Measurements from ENCODE around the gene TUBGCP3. TPM values are rescaled to one million over a fixed set of nuclear protein-coding genes. Genes with fewer than 3 reads are reported as not detected.
A peak's percentile ranks its signal among the peaks of the same experiment; 100 is the strongest.

Gene TUBGCP3
- total RNA-seq, 1 donor from 2014 or later = 29.6 TPM

DNA sequence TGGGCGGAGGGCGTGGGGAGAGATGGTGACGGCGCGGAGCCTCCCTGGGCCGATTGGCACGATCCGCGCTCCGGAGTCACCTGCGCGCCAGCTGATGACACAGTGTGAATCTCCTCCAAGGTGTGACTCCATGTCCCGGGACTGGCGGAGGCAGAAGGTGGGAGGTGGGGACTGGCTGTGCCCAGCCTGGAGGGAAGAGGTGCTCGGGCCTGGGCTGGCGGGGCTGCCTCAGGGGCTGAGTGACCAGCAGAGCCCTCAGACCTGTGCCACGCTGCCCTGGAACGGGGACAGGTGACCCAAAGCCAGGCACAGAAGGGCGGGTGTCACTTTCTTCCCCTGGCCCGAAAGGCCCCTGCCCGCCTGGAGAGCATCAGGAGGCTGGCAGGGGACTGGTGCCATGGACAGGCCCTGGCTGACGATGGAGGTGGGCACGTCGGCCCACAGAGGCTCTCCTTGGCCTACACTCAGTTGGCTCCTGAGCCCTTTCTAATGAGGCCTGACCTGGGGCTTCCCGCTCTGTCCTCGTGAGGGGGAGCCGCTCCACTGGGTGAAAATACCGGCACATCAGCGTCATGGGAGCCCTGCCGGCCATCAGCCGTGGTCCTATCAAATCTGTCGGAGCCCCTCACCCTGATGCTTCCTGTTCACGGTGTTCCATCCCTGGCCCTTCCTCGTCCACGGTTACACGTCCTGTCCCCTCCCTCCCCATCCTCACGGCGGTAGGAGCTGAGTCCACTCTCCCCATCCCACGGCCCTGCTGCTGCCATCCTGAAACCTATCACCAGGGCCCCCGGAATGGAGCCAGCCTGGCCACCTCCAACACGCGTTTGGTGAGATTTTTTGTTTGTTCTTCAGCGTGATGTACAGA, 136.2 kb downstream of the TUBGCP3 start:
- DNase-seq = no peak

DNA sequence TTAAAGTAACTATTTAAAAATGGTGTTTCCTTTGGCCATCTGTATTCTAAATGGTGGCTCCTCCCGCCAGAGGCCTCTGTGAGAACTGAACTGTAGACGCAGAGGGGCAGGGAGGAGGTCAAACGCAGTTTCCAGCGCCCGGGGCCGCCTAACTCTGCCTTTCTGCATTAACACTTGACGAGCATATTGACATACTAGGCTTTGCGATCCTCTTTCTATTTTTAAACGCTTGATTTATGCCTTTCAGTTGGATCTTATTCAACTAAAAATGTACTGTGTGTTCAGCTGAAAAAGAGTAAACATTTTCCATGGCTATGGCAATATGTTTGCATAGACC, 137.1 kb downstream of the TUBGCP3 start:
- DNase-seq = no peak

DNA sequence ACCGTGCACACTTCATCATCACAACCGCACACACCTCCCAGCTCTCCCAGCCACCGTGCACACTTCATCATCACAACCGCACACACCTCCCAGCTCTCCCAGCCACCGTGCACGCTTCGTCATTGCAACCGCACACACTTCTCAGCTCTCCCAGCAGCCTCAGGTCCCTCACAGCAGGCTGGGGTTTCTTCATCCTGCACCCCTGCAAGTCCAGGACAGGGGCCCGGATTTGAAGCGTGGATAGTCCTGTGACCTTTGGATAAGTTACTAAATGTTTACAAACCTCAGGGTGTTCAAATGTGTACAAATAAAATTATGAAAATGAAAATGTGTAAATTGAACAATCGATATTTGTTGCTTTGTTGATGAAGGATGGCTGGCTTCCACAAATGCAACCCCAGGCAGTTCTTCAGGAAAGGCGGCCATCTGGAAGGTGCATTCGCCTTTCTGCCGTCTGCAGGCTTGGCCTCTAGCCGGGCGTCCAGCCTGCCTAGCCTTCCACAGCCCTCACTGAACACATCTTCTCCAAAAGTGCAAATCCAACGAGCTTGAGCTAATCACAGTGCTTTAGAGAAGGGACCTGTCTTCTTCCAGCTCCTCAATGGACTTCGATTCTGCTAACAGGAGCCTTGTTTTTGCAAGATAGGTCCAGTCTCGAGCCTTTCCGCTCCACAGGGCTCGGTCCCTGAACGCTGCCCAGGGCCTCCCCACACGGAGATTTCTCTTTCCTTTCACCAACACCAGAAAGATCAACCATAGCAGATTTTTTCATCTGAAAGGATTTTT, 137.6 kb downstream of the TUBGCP3 start:
- no peak for DNase-seq

DNA sequence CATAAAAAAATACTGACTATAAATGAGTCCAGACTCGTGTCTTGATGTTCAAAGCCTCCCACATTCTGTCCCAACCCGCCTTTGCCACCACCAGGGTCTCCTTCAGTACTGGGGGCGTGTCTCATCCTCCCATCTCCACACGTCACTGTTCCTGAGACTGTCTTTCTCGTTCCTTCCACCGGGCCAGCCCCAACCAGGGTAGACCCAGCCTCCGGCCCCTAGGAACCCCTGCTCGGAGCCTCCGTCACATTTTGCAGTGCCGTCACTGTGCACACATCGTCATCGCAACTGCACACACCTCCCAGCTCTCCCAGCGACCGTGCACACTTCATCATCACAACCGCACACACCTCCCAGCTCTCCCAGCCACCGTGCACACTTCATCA, 138.4 kb downstream of the TUBGCP3 start:
- no peak for DNase-seq

DNA sequence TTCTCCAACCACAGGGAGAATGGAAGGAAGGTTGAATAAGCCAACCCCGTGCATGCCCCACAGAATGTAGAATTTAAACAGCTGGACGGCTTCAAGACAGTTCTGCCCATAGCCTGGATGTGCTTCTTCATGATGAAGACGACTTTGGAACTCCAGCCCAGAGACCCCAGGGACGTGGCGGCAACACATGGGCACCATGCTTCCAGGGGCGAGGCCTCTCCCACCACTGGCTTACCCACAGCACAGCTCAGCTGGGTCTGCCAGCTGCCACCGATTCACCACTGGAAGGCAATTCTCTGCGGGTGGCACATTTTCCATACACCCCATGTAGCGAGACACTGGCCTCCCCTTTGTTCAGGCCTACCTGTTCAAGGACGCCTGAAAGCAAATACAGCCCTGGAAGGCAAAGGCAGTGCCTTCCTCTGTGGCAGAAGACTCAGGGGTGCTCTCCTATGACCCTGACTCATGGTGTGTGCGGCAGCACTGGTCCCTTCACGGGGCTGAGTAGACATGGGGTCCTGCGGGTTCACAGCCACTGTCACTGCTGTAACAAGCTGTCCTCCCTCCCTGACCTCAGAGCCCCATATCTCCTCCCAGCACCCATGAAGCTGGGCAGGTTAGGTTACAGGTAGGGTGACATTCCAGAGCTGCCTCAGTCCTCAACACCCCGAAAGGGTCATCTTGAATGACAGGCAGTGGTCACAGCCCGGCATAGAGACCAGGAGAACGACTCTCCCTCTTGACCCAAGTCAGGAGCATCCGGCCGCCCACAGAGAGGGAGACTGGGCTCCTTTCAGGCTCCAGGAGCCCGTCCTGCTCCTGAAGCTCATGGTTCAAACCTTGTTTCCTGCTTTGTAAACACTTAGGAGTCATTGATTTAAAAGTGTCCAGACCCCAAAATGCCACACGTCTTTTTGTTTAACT, 139.1 kb downstream of the TUBGCP3 start:
- no peak for DNase-seq

DNA sequence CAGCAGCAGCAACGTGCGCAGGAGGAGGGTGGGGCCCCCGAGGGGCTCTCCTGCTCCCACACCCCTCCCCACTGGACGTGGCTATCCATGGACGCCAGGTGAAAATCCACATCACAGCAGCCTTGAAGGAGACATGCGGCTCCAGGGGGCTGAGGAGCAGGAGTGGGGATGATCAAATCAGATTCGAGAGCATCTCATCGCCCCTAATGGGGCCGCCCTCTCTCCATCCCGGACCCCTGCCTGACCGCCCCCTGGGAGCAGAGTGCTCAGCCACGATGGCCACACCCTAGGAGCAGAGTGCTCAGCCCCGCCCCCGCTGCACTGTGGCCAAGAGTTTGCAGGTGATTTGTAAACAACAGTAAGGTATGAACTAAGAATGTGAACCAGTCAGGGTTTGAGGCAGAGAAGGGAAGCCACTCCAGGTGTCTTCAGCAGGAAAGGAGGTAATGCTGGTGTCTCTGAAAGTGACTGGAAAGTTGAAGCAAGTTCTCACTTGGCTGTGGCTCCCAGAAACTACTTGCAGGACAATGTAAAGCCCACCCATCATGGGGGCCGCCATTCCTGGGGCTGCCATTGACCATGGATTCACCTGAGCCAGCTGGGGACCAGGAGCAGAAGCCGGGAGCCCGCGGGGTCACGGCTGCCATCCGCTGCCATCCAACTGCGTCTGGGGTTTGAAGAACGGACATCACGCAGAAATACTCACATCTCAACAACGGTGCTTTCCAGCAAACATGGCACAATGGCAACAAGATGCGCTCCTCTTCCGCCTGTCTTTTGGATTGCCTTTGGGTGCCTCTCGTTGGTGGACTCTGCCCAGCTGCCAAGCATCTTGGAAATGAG, 140.0 kb downstream of the TUBGCP3 start:
- no peak for DNase-seq

DNA sequence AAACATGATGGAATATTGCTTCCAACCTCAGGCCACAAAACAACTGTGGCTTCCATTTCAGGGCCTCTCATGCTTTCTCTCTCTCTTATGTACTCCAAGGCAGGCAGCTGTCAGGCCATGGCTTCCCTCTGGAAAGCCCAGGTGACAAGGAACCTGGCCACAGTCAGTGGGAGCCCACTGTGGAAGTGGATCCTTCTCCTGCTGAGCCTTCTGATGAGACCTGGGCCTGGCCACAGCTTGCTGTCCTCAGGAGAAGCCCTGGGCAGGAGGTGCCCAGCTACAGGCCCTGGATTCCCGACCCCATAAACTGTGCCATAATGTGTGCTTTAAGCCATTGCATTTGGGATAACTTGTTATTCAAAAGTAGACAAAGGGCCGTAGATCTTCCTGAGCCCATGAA, 140.6 kb downstream of the TUBGCP3 start:
- DNase-seq = no peak

DNA sequence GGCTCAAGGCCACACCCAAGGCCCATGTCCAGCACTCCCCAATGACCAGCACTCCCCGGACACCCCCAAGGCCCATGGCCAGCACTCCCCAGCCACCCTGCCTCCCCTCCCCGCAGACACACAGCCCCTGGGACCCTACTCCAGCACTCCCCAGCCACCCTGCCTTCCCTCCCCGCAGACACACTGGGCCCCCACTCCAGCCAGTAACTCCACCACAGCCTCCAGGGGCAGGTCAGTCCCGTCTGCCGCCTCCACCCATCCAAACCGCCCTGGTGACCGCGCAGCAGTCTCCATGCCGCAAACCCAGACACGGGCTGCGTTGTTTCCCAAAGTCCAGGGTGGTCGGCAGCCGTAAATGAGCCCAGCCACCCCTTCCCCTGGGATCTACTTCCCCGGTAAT, 141.1 kb downstream of the TUBGCP3 start:
- DNase-seq = no peak

DNA sequence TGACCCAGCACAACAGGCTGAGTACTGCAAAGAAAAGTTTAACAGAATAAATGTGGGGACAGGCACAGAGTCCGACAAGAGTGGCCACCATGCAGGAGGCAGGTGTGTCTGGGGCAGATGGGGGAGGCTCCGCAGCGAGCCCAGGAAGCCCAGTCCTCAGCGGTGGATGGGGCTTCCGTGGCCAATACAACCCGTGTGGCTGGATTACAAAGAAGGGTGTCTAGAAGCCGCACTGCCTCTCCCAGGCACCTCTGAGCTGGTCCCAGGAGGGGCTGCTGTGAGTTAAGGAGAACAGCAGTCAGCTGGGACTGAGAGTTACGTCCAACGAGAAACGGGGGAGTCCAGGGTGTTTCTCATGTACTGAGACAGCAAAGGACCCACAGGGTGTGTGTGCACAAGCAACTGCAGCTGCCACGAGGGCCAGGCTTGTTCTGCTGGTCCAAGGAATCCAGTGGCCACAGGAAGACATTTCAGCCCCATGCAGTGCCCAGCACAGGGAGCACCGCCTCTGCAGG, 141.5 kb downstream of the TUBGCP3 start:
- no peak for DNase-seq

DNA sequence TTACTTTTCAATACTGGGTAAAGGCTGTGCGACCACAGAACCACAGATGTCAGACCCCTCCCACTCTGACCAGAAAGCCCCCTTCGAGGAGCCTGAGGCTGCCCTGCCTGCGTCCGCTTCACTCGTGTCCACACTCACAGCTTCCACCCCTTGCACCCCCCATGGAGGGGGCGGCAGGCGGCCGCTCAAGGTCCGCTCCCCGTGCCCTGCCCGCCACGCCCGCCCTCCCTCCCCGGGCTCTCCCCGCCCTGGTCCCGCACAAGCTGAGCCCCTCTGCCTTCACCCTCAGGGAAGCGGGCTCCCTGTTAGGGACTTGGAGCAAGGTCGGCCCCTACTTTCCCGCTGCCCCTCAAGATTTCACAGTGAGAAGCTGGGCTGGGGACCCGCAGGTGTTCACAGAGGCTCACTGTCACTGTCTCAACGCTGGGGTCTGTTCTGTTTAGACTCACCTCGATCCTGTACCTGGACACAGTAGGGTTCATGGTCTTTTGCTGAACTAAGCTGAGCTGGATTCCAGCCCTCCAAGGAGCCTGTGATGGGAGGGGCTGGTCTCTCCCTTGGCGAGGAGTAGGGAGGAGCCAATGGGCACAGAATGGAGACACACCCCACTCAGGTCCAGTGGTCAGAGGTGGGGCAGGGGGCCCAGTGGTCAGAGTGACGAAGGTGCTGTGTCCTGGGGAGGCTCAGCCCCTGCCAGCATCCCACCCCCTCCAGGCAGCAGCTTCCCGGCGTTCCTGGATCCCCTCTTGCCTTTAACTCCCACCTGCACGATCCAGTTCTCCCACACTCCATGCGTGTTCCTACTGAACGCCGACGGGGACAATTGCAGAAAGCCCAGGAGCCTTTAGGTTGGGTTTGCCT, 142.3 kb downstream of the TUBGCP3 start:
- no peak for DNase-seq

DNA sequence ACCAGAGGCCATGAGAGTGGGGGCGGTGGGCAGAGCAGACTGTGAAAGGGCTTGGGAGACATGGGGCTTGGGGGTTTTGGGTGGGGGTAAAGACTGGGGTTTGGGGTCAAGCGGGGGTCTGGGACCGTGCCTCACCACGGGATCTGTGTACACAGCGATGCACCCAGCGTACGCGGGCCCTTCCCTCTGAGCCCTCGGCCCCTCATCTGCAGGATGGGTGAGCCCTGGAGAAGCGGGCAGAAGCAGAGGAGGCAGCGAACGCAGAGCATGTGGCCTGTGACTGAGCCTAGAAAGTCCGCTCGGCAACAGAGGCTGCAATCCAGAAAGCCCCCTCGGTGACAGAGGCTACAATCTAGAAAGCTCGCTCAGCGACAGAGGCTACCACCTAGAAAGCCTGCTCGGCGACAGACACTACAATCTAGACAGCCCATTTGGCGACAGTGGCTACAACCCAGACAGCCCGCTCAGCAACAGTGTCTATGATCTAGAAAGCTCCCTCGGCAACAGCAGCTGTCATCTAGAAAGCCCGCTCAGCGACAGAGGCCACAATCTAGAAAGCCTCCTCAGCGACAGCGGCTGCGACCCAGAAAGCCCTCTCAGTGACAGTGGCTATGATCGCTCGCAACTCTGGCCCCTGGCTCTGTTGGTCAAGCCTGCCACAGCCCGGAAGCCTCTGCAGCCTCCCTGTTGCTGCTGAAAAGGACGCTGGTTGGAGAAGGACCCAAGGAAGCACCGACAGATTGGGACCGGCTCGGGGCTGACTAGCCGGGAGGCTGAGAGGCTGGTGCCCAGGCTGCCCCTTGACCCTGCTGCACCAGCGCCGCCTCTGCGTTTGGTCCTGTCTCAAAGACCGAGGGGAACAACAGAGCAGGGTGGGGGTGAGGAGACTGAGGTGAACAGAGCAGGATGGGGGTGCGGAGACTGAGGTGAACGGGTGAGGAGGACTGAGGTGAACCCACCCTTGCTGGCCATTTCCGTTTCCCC, 143.2 kb downstream of the TUBGCP3 start:
- no peak for DNase-seq

DNA sequence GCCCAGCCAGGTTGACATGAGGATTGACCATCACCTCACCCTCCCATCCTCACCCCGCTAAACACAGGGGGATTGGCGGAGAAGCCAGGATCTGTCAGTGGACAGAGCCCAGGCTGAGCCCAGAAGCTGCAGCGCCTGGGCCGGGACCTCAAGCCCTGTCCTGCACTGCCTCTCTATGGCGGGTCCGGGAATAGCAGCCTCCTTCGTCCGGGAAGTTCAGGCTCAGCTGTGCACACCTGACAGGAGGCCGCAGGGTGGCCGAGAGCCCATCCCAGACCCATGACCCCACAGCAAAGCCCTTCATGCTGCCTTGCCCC, 144.0 kb downstream of the TUBGCP3 start:
- peak; percentile 74 for DNase-seq

DNA sequence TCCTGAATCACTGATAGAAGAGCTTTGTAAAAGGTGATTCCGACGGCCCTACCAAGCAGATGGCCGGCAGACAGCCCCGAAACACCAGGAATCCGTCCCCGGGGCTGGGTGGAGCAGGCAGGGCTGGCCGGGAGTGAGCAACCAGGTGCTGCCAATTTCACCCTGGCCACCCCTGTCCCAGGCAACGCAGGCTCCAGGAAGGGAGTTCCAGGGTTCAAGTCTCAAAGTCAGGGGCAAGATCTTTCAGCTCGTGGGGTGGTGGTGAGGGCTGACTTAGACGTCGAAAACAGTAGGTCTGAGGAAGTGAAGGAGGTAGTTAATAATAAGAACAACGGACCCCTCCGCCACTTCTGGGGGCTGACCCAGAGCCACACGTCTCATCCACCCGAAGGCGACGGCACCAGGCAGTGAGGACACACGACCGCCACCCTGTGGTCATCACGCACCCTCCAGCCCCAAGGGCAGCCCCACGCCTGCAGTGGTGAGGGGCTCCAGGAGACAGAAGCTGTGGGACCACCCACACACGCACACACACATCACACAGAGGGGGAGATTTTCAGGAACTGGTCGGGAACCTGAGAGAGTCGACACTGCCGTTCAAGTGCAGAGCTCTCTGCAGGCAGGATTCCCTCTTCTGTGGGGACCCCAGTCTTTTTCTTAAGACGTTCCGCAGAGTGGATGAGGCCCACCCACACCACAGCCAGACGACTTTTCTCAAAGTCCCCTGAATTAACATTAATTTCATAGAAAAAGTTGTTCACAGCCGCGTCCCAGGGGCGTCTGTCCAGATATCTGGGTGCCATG, 144.6 kb downstream of the TUBGCP3 start:
- peak; percentile 33 for DNase-seq

DNA sequence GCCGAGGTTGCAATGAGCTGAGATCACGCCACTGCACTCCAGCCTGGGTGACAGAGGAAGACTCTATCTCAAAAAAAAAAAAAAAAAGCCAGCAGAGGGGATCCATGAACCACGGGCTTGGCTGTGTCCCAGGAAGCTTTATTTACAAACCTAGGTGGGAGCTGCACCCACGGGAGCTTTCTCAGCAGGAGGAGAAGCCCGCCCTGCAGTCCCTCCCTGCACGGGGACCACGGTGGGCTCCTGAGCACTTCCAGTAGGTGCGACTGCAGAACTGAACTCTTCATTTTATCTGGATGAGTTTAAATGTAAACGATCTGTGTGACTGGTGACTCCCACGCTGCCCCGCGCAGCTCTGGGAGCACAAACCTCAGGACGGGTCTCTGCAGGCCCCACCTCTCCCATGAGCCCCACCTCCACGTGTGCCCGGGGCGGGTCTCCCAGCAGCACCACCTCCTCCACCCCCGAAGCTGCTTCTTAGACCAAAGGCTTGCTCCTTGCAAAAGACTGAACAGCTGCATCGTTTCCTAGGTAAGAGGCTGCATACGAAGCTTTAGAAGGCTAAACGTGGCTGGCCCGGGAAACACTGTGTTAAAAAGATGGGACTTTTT, 145.4 kb downstream of the TUBGCP3 start:
- DNase-seq = no peak

DNA sequence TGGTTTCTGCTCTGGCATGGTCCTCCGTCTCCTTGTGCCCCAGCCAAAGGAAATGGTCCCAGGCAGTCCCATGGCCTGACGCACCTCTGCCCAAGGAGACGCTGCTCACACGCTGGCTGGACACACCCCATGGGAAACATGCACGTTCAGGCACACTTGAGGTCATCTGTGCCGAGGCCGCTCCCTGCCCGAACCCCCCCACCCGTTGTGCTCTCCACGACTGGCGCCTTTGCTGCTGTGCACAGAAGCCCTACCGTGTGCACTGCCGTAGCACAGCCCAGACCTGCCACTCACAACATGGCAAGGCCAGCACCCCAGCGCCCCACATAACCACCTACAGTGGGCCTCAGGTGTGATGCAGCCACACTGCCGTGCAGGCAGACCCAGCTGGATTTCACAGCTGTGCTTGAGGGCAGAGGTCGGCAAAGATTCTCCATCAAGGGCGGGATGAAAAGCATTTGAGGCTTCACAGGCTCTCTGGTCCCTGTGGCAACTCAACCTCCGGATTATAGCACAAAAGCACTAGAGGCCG, 146.1 kb downstream of the TUBGCP3 start:
- no peak for DNase-seq

DNA sequence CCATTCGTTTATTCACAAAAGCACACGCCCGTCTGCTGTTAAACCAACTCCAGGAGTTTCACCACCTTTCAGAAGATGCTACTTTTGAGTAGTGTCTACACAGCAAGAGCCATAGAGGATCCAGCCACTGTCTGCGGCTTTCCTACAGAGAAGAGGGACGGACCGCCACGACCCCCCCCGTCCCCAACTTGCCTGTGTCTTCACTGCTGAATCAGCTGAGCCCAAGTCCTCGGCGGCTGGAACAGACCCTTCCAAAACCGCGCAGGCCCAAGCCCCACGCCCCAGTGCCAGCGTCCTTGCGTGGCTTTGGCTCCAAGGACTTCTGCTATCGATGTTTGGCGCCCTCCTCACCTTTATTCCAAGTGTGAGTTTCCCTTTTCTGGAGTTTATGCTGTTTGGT, 146.7 kb downstream of the TUBGCP3 start:
- no peak for DNase-seq

DNA sequence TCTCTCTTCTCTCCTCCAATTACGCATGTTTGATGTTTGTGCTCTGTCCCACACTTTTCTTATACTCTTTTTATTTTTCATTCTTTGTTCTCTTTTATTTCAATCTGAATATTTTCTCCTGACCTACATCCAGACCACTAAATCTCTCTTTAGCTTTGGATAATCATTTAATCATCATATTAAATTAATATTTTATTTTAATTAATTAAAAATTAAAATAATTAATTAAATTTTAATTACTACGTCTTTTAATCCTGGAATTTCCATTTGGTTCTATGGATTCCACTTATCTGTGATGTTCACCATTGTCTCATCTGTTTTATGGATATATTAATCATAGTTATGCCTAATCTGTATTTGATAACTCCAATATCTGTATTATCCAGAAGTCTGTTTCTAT, 149.4 kb downstream of the TUBGCP3 start:
- DNase-seq = no peak

DNA sequence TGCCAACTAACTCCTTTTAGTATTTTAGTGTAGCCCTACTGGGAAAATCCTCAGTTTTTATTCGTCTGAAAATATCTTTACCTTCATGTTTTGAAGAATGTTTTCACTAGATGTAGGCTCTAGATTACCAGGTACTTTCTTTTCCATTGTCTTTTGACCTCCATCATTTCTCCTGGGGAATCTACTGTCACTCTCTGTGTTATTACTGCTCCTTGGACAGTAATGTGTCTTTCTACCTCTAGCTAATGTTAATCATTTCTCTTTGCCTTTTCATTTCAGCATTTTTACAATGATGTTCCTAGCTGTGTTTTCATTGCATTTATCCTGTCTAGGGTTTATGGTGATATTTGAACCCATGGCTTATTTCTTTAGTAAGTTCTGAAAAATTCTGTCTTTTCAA, 149.9 kb downstream of the TUBGCP3 start:
- DNase-seq = no peak
